Esophagus muscularis mucosa (tissue), 4 donors: Measurements from ENCODE around the gene MBD6. TPM values are rescaled to one million over a fixed set of nuclear protein-coding genes. Genes with fewer than 3 reads are reported as not detected.

Experiments
- DNase-seq: peaks from one replicate; pipeline ENCODE4 v3.0.0-alpha.2; 2017; ENCODE audit errors: extremely low spot score
- H3K27ac ChIP-seq, 4 donors: fragments of 200-600 bp; sonication (generic); replicated peaks in 1 of 4; 1 replicate in 3 of 4; 2 replicates in 1 of 4; pipeline ENCODE4 v1.5.1; 2016 to 2019; ENCODE audit warnings: mild to moderate bottlenecking in 1 of 4
- H3K27me3 ChIP-seq, 4 donors: fragments of 200-600 bp; sonication (generic); one replicate each; pipeline versions ENCODE4 v1.5.1 to v1.6.0; 2016 to 2019
- H3K36me3 ChIP-seq, 4 donors: fragments of 200-600 bp; sonication (generic); one replicate each; pipeline ENCODE4 v1.5.1; 2016 to 2019
- H3K4me1 ChIP-seq, 4 donors: fragments of 200-600 bp; sonication (generic); one replicate each; pipeline ENCODE4 v1.5.1; 2016 to 2019
- H3K4me3 ChIP-seq, 4 donors: fragments of 200-600 bp; sonication (generic); 1 replicate in 2 of 4; 2 replicates in 2 of 4; pipeline ENCODE4 v1.5.1; 2016 to 2019; ENCODE audit warnings: mild to moderate bottlenecking in 4 of 4, moderate library complexity in 1 of 4
- H3K9me3 ChIP-seq, 4 donors: fragments of 200-600 bp; sonication (generic); 1 replicate in 3 of 4; 2 replicates in 1 of 4; pipeline ENCODE4 v1.5.1; 2016 to 2019
- EP300 ChIP-seq: sonication (generic); formaldehyde crosslinking; IDR thresholded peaks from one replicate; pipeline ENCODE4 v1.6.1; 2017; ENCODE audit warnings: antibody characterized with exemption
- POLR2A ChIP-seq: fragments of 450-650 bp; IDR thresholded peaks from one replicate; pipeline ENCODE4 v1.6.1; 2017; ENCODE audit warnings: antibody characterized with exemption, moderate library complexity, mild to moderate bottlenecking, low read depth
- POLR2AphosphoS5 ChIP-seq, 2 donors: sonication (generic); formaldehyde crosslinking; IDR thresholded peaks; one replicate each; pipeline ENCODE4 v1.6.1; 2017; ENCODE audit warnings: antibody characterized with exemption in 2 of 2
- WGBS: methylation state at CpG from one replicate; pipeline ENCODE4 v1.1.5; 2018; 5-methylcytosine and 5-hydroxymethylcytosine counted together
- intact Hi-C: fragments of 100-400 bp; cut with DNase I; formaldehyde crosslinking; loops from one replicate; pipeline ENCODE4 v1.15.1; 2023
- total RNA-seq, 4 donors: library from RNA; depleted of rRNA; stranded (reverse); fragments of >200 nt; gene quantifications; one replicate each; pipeline versions ENCODE4 v1.1.0 to v1.2.1, GENCODE V29; 2016
- TF ChIP-seq, protein P1 (sequence below), 3 experiments: fragments of 200-600 bp in 2 of 3; fragments of 450-650 bp in 1 of 3; sonication (generic) in 2 of 3; IDR thresholded peaks; one replicate each; pipeline ENCODE4 v1.5.1; 2017 to 2019; ENCODE audit warnings: antibody characterized with exemption in 3 of 3, mild to moderate bottlenecking in 2 of 3, moderate library complexity in 1 of 3

The MBD6 gene
- total RNA-seq, 4 donors from 2014 or later, result 13.8 to 19.9 (median 16.9) TPM

DNA sequence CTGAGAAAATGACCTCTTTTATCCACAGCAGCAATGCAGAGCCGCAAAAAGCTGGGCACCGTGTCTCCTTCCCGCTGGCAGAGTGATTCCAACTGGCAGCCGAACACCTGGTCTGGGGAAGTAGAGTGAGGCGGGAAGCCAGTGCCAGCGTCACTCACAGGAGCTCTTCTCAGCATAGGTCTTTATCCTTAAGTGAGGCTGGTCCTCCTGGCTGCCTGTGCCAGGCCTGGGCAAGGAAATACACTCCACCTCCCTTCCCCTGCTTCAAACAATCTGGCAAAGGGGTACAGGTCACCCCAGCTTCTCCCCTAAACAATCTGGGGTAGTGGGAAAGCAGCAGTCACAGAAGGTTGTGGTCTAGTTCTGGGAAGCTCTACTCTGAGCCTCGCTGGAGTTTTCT lies 47.8 kb upstream of the MBD6 start:
- intact Hi-C loops, result no loop called here
- peaks cover 0 to 93% (median 37%) of the 10 kb centered on the region in 4 donors for H3K27me3 ChIP-seq
- no peak overlapping the region for H3K27ac ChIP-seq
- H3K4me1 ChIP-seq, result peaks cover 13 to 20% (median 18%) of the 10 kb centered on the region in 4 donors
- H3K36me3 ChIP-seq, result no peaks in the 10 kb centered on the region
- no peaks in the 10 kb centered on the region for H3K9me3 ChIP-seq
- WGBS, result 81% methylated on average over 7 of the region's 7 CpGs
- TF ChIP-seq POLR2A, result no peak
- TF ChIP-seq, protein P1, sequence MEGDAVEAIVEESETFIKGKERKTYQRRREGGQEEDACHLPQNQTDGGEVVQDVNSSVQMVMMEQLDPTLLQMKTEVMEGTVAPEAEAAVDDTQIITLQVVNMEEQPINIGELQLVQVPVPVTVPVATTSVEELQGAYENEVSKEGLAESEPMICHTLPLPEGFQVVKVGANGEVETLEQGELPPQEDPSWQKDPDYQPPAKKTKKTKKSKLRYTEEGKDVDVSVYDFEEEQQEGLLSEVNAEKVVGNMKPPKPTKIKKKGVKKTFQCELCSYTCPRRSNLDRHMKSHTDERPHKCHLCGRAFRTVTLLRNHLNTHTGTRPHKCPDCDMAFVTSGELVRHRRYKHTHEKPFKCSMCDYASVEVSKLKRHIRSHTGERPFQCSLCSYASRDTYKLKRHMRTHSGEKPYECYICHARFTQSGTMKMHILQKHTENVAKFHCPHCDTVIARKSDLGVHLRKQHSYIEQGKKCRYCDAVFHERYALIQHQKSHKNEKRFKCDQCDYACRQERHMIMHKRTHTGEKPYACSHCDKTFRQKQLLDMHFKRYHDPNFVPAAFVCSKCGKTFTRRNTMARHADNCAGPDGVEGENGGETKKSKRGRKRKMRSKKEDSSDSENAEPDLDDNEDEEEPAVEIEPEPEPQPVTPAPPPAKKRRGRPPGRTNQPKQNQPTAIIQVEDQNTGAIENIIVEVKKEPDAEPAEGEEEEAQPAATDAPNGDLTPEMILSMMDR (IDR thresholded peaks at IDR 0.05), result no peak
- TF ChIP-seq EP300, result no peak
- no peak for TF ChIP-seq POLR2AphosphoS5 (IDR thresholded peaks at IDR 0.05)
- no peak for DNase-seq
- H3K4me3 ChIP-seq, result peak overlapping the region in 2 of 4 donors; percentile 50 to 59

DNA sequence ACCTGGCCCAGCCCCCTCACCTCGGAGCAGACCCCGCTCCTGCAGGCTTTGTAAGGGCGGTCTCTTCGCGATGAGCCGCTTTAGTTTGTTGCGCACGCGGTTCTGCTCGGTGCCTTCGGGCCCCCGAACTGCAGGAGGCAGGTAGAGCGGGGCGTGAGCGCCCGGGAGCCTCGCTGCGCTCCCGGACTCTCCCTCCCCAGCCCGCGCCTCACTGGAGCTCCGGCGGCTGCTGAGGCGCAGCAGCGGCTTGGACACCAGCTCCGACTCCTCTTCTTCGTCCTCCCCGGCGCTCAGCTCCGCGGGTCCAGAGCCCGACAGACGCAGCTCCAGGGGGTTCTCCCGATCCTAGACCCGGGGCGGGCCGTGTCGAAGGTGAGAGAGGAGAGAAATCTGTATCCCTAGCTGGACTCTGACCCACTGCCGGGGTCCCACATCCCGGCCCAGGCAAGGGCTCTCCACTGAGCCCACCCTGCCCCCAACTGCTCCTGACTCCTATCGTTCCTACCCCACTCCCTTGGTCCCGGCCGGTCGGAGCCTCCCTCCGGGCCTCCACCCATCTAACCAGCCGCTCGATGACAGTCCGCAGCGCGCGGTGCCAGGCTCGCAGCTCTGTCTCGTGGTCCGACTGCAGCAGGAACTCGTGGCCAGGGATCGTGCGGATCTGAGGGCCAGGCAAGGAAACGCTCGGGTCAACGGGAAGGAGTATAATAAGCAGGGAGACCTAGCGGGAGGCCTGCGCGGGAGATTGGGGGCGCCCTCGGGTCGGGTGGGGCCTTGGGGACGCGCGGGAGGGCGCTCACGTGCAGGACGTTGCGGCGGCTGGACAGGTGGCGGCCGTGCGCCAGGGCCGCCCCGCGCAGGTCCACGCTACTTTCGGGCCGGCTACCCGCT lies 47.1 kb upstream of the MBD6 start:
- peaks cover 13 to 20% (median 18%) of the 10 kb centered on the region in 4 donors for H3K4me1 ChIP-seq
- no peaks in the 10 kb centered on the region for H3K36me3 ChIP-seq
- no peak overlapping the region for H3K27ac ChIP-seq
- H3K9me3 ChIP-seq, result no peaks in the 10 kb centered on the region
- H3K4me3 ChIP-seq, result peak overlapping the region; percentile 46 to 59 (median 50)
- no peak for TF ChIP-seq POLR2AphosphoS5 (IDR thresholded peaks at IDR 0.05)
- TF ChIP-seq, protein P1 (IDR thresholded peaks at IDR 0.05), result no peak
- 24% methylated on average over 36 of the region's 84 CpGs for WGBS
- DNase-seq, result no peak
- peaks cover 0 to 92% (median 37%) of the 10 kb centered on the region in 4 donors for H3K27me3 ChIP-seq
- intact Hi-C loops, result no loop called here

DNA sequence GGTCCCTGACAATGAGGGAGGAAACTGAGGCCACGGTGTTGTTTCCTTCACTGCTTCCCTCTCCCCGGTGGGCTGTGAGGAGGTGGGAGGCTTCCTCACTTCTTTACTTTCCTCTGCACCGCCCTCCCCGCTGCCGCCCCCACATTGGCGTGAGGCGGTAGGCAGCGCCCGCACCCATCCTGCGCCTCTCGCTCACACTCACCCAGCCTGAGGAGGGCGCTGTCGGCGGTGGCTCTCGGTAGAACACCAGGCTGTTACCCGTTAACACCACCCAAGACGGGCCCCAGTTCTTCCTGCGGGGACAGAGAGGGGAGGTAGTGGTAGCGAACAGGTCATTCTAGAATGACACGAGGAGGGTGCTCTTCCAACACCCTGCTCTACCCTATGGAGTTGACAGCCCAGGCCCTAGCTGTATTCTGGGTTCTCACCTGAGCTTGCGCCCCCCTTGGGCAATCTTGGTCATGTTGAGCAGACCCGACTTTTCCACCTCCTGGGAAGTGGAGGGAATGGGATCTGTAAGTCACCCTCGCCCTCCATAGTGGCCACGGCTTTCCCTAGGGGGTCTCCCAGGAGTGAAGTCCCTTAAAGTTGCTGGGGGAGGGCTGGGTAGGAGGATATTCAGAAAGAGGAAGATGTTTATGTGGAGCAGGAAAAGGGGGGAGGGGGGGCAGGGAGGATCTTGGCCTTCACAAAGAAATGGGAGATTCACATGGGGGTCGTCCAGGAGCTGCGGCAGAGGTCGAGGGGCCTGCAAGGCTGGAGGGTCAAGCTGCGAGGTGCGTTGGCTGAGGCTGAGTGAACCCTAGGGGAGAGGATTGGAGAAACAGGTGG lies 46.2 kb upstream of the MBD6 start:
- Histone ChIP-seq H3K4me1 (peaks cover 13 to 20% (median 18%) of the 10 kb centered on the region in 4 donors), H3K27ac (peak overlapping the region in 1 of 4 donors; percentile 28), H3K36me3 (no peaks in the 10 kb centered on the region), H3K9me3 (no peaks in the 10 kb centered on the region), H3K4me3 (peak overlapping the region; percentile 46 to 59 (median 50)), H3K27me3 (peaks cover 0 to 85% (median 34%) of the 10 kb centered on the region in 4 donors)
- no peak for TF ChIP-seq EP300
- TF ChIP-seq POLR2AphosphoS5 (IDR thresholded peaks at IDR 0.05), result no peak
- TF ChIP-seq POLR2A, result no peak
- TF ChIP-seq, protein P1 (IDR thresholded peaks at IDR 0.05), result no peak
- intact Hi-C loops, result no loop called here
- no peak for DNase-seq
- 20% methylated on average over 21 of the region's 29 CpGs for WGBS

DNA sequence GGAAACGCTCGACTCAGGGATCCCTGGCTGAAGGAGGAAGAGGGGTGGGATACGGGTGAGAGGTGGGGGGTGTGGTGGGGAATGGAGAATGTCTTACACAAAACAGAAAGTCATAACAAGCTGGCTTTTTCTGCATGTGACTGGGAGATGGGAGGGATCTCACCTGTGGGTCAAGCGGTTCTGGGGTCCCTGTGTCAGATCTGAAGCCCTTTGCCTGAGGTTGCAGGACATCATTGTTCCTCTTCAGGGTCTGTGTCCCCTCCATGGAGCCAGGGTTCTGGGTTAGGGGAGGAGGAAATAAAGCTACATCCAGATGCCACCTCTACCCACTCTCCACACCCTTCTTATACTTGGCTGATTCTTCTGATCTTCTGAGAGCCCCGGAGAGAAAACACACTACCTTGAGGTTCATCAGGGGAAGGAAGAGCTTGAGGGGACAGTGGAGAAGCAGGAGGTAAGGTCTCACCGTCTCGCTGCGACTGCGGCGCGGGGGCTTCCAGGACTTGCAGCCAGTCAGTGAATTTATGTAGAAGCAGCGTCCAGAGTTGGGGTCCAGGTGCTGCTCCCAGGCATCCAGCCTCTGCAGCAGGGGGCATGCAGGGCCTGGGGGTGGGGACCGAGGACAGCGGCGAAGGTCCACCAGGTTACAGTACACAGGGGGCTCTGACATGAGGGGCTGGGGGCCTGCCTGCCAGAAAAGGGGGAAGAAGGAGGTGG lies 45.5 kb upstream of the MBD6 start:
- H3K27ac ChIP-seq, result peak overlapping the region; percentile 28 to 60 (median 32)
- 70% methylated on average over 12 of the region's 15 CpGs for WGBS
- no peak for TF ChIP-seq POLR2A
- no peak for TF ChIP-seq POLR2AphosphoS5 (IDR thresholded peaks at IDR 0.05)
- TF ChIP-seq, protein P1 (IDR thresholded peaks at IDR 0.05), result no peak
- no peak for TF ChIP-seq EP300
- DNase-seq, result no peak
- H3K4me1 ChIP-seq, result peaks cover 13 to 20% (median 18%) of the 10 kb centered on the region in 4 donors
- intact Hi-C loops, result no loop called here
- no peaks in the 10 kb centered on the region for H3K9me3 ChIP-seq
- H3K4me3 ChIP-seq, result peak overlapping the region; percentile 46 to 59 (median 50)
- H3K36me3 ChIP-seq, result no peaks in the 10 kb centered on the region
- H3K27me3 ChIP-seq, result peaks cover 0 to 79% (median 32%) of the 10 kb centered on the region in 4 donors
